K562 (cell line): ENCODE results near the gene PSD4. TPM values are rescaled to one million over a fixed set of nuclear protein-coding genes. Genes with fewer than 3 reads are reported as not detected.

Experiments
- ATAC-seq: fragments of 200-7000 bp; cut with Tn5 transposase; 3 replicates; pipeline ENCODE4 v1.9.1; 2020; ENCODE audit warnings: moderate library complexity
- BruUV-seq: library from RNA; stranded (reverse); fragments of 400-500 nt; replicated peaks from 2 replicates; lab custom pipeline; 2021; lab: Mats Ljungman, UMichigan
- CTCF ChIA-PET: fragments of 300-600 bp; formaldehyde crosslinking; extraction: SDS; loops from one replicate; lab custom pipeline; 2021; ENCODE audit warnings: low intra/inter-chr PET ratio; lab: Yijun Ruan, JAX
- POLR2A ChIA-PET: fragments of 300-600, 350-650 bp; sonication (Branson Sonifier 250); formaldehyde crosslinking; extraction: SDS; loops from one replicate; lab custom pipeline; 2021; ENCODE audit warnings: antibody characterized with exemption, inconsistent platforms; lab: Yijun Ruan, JAX
- DNase-seq, 4 experiments: peaks; one replicate each; pipeline versions ENCODE4 v3.0.0 to v3.0.0-alpha.2; 2011 to 2018; ENCODE audit warnings: low spot score in 3 of 4, mixed read lengths in 3 of 4; ENCODE audit errors: extremely low read depth in 1 of 4
- FAIRE-seq: peaks from 2 replicates; lab custom pipeline; 2011; peaks lifted over from hg19 to GRCh38; lab: Jason Lieb, UNC
- H2AFZ ChIP-seq: 2 replicates; pipeline ENCODE4 v1.6.0; 2011; ENCODE audit warnings: low read depth, low read length, control low read depth, inconsistent platforms
- H3K27ac ChIP-seq: fragments of 200-600 bp; 3 replicates; pipeline ENCODE4 v1.8.0; 2011; ENCODE audit warnings: low read depth, mild to moderate bottlenecking, control low read depth, inconsistent platforms, low read length, moderate library complexity, mixed read lengths; ENCODE audit errors: extremely low read depth
- H3K27me3 ChIP-seq, 2 experiments: fragments of 300-600 bp in 1 of 2; 2 replicates in 1 of 2; 3 replicates in 1 of 2; pipeline versions ENCODE4 v1.6.0 to v1.8.0; 2011; ENCODE audit warnings: inconsistent platforms in 2 of 2, low read length in 2 of 2, mild to moderate bottlenecking in 1 of 2, mixed read lengths in 1 of 2, moderate library complexity in 1 of 2; ENCODE audit not compliant: control insufficient read depth in 2 of 2, insufficient read depth in 2 of 2
- H3K36me3 ChIP-seq: fragments of 300-600 bp; 3 replicates; pipeline ENCODE4 v1.8.0; 2011; ENCODE audit warnings: mild to moderate bottlenecking, low read length, inconsistent platforms; ENCODE audit not compliant: control insufficient read depth, insufficient read depth
- H3K4me1 ChIP-seq, 2 experiments: fragments of 200-600 bp in 1 of 2; replicated peaks in 1 of 2; 2 replicates in 1 of 2; 3 replicates in 1 of 2; pipeline versions ENCODE4 v1.5.1 to v1.8.0; 2011; ENCODE audit warnings: inconsistent platforms in 2 of 2, low read length in 2 of 2, mild to moderate bottlenecking in 1 of 2, mixed read lengths in 1 of 2, moderate library complexity in 1 of 2; ENCODE audit not compliant: control insufficient read depth in 2 of 2, insufficient read depth in 2 of 2
- H3K4me2 ChIP-seq: 2 replicates; pipeline ENCODE4 v1.6.1; 2011; ENCODE audit warnings: low read length, control low read depth, inconsistent platforms, mixed read lengths; ENCODE audit not compliant: insufficient read depth
- H3K4me3 ChIP-seq: fragments of 200-600 bp; sonication (generic), shearing (Covaris generic); 2 replicates; pipeline ENCODE4 v1.5.1; 2016; ENCODE audit warnings: control low read depth, inconsistent platforms
- H3K79me2 ChIP-seq: fragments of 200-600 bp; 3 replicates; pipeline ENCODE4 v1.8.0; 2011; ENCODE audit warnings: low read length, inconsistent platforms; ENCODE audit not compliant: control insufficient read depth, insufficient read depth
- H3K9ac ChIP-seq, 2 experiments: 2 replicates each; pipeline versions ENCODE4 v1.6.0 to v1.6.1; 2011; ENCODE audit warnings: low read depth in 2 of 2, low read length in 2 of 2, control low read depth in 1 of 2, inconsistent platforms in 1 of 2, mild to moderate bottlenecking in 1 of 2, mixed read lengths in 1 of 2; ENCODE audit not compliant: insufficient read depth in 1 of 2
- H3K9me1 ChIP-seq: one replicate; pipeline ENCODE4 v1.6.0; 2011; ENCODE audit warnings: inconsistent platforms, mild to moderate bottlenecking, low read length, moderate library complexity; ENCODE audit not compliant: control insufficient read depth, insufficient read depth
- H3K9me3 ChIP-seq: replicated peaks from 2 replicates; pipeline ENCODE4 v1.5.1; 2011; ENCODE audit warnings: low read depth, low read length, inconsistent platforms; ENCODE audit not compliant: control insufficient read depth, insufficient read depth
- H4K20me1 ChIP-seq: replicated peaks from 2 replicates; pipeline ENCODE4 v1.6.1; 2011; ENCODE audit warnings: low read length, inconsistent platforms, mixed read lengths; ENCODE audit not compliant: control insufficient read depth, insufficient read depth
- C11orf30 ChIP-seq: fragments of 450-650 bp; IDR thresholded peaks from 2 replicates; pipeline ENCODE4 v1.6.1; 2016; ENCODE audit warnings: low read depth, mild to moderate bottlenecking
- CTCFL ChIP-seq: IDR thresholded peaks from 2 replicates; pipeline ENCODE4 v1.6.1; 2011; ENCODE audit warnings: borderline replicate concordance, low read depth, mild to moderate bottlenecking, moderate library complexity, low read length; ENCODE audit not compliant: insufficient read depth, poor library complexity, severe bottlenecking
- ETV6 ChIP-seq, 3 experiments: fragments of 150-350 bp in 1 of 3; sonication (generic) in 1 of 3; formaldehyde crosslinking in 1 of 3; IDR thresholded peaks; 2 replicates each; pipeline versions ENCODE4 v1.6.1 to v1.8.0; 2014 to 2022; ENCODE audit warnings: borderline replicate concordance in 2 of 3, low read depth in 2 of 3, antibody characterized with exemption in 1 of 3, low read length in 1 of 3, mild to moderate bottlenecking in 1 of 3, missing genetic modification reagents in 1 of 3
- KDM2B ChIP-seq: fragments of 250-450 bp; sonication (Bioruptor Pico); IDR thresholded peaks from 2 replicates; pipeline ENCODE4 v1.8.0; 2021; ENCODE audit warnings: mild to moderate bottlenecking, moderate library complexity
- MEIS2 ChIP-seq: fragments of 450-650 bp; IDR thresholded peaks from 2 replicates; pipeline ENCODE4 v1.6.1; 2014; ENCODE audit warnings: mild to moderate bottlenecking; ENCODE audit not compliant: partially characterized antibody
- PURB ChIP-seq: sonication (generic); formaldehyde crosslinking; IDR thresholded peaks from 2 replicates; pipeline ENCODE4 v1.9.0; 2021; ENCODE audit warnings: low read depth, mild to moderate bottlenecking, missing genetic modification reagents
- ZKSCAN8 ChIP-seq: fragments of 200-800 bp; sonication (Bioruptor generic); IDR thresholded peaks from 2 replicates; pipeline ENCODE4 v1.6.1; 2016; ENCODE audit warnings: missing genetic modification characterization, missing compliant biosample characterization
- ZZZ3 ChIP-seq: fragments of 450-650 bp; IDR thresholded peaks from 2 replicates; pipeline ENCODE4 v1.6.1; 2016; ENCODE audit warnings: antibody characterized with exemption, mild to moderate bottlenecking, moderate library complexity
- in situ Hi-C: fragments of 300-500 bp; cut with MboI; formaldehyde crosslinking; loops from 4 replicates; pipeline ENCODE4 v1.15.0; 2018; ENCODE audit warnings: inconsistent platforms, mixed read lengths
- intact Hi-C: fragments of 100-400 bp; cut with micrococcal nuclease; formaldehyde crosslinking; loops from 2 replicates; pipeline ENCODE4 v1.14.2; 2022
- polyA plus RNA-seq, 8 experiments: library from polyadenylated mRNA; depleted of rRNA in 4 of 8; stranded (reverse) in 5 of 8; unstranded in 3 of 8; fragments of >200 nt; fragmentation: Nextera tagmentation in 2 of 8; fragmentation: Illumina TruSeq in 1 of 8; extraction: Ambion mirVana in 2 of 8; extraction: Trizol in 1 of 8; gene quantifications; 2 replicates each; pipeline versions ENCODE4 v1.2.1 to v1.2.3, GENCODE V29; 2011 to 2014; ENCODE audit warnings: inconsistent platforms in 1 of 8, missing spikeins in 1 of 8
- total RNA-seq, 7 experiments: library from RNA; depleted of rRNA in 6 of 7; stranded (reverse); fragments of >200 nt in 6 of 7; fragmentation: Illumina TruSeq in 2 of 7; extraction: Trizol in 2 of 7; gene quantifications; 2 replicates each; pipeline versions ENCODE4 v1.2.1 to v1.2.3, GENCODE V29; 2011 to 2021; ENCODE audit warnings: low replicate concordance in 1 of 7
- TF ChIP-seq, protein P1 (sequence below), 3 experiments: fragments of 200-800 bp in 1 of 3; sonication (Bioruptor generic) in 1 of 3; sonication (generic) in 1 of 3; formaldehyde crosslinking in 1 of 3; IDR thresholded peaks; 2 replicates each; pipeline versions ENCODE4 v1.6.1 to v1.8.0; 2016 to 2022; ENCODE audit warnings: mild to moderate bottlenecking in 2 of 3, missing compliant biosample characterization in 2 of 3, missing genetic modification characterization in 2 of 3, missing genetic modification reagents in 1 of 3
- TF ChIP-seq, protein P2 (sequence below), 2 experiments: IDR thresholded peaks; 2 replicates each; pipeline ENCODE4 v1.6.1; 2012; ENCODE audit warnings: improper control_type of control experiment in 2 of 2, low read depth in 2 of 2, low read length in 2 of 2, borderline replicate concordance in 1 of 2
- TF ChIP-seq, protein P3 (sequence below): IDR thresholded peaks from 3 replicates; pipeline ENCODE4 v1.6.1; 2011; ENCODE audit warnings: borderline replicate concordance, mild to moderate bottlenecking; ENCODE audit not compliant: insufficient read length, insufficient read depth
- TF ChIP-seq, protein P4 (sequence below): fragments of 250-450 bp; sonication (Bioruptor Pico); IDR thresholded peaks from 2 replicates; pipeline ENCODE4 v1.6.1; 2021; ENCODE audit warnings: mild to moderate bottlenecking

Gene PSD4
- total and polyA plus RNA-seq, 9 of the 15 experiments (the other 6 are each of a cell fraction or from before 2014, with no cell fraction given) = 0.46 to 54.0 (median 20.8) TPM

GRCh38 chr2:113162869-113163268 lies 10.9 kb upstream of the PSD4 start:
- ATAC-seq = no peak
- Histone ChIP-seq H3K27ac (no peak overlapping the region), H3K4me3 (no peak overlapping the region), H4K20me1 (no peaks in the 10 kb centered on the region), H3K9me1 (no peaks in the 10 kb centered on the region), H3K9ac (no peak overlapping the region), H2AFZ (peak overlapping the region; percentile 13; the same call in 1 of the 2 replicates), H3K4me1 (peaks cover 16 to 20% of the 10 kb centered on the region in 2 experiments), H3K4me2 (no peak overlapping the region), H3K9me3 (no peaks in the 10 kb centered on the region), H3K36me3 (no peaks in the 10 kb centered on the region), H3K27me3 (no peaks in the 10 kb centered on the region), H3K79me2 (no peaks in the 10 kb centered on the region)
- CTCF ChIA-PET = no interaction called here
- in situ Hi-C loops (no loop called here), intact Hi-C loops (no loop called here)
- POLR2A ChIA-PET = interaction anchor here (0.6 to 4.7 kb wide), 2 partner anchors 12 to 56 kb away, joined by 3 to 32 read pairs; partner anchors contain the start of gene PSD4
- no peak for FAIRE-seq
- BruUV-seq = no TSS peak
- DNase-seq = no peak
- no peak for TF ChIP-seq C11orf30
- TF ChIP-seq, protein P1, sequence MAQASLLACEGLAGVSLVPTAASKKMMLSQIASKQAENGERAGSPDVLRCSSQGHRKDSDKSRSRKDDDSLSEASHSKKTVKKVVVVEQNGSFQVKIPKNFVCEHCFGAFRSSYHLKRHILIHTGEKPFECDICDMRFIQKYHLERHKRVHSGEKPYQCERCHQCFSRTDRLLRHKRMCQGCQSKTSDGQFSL (CRISPR knock-in tag; IDR thresholded peaks at IDR 0.05) = no peak
- TF ChIP-seq, protein P1 (tag; IDR thresholded peaks at IDR 0.05) = no peak
- TF ChIP-seq, protein P2, sequence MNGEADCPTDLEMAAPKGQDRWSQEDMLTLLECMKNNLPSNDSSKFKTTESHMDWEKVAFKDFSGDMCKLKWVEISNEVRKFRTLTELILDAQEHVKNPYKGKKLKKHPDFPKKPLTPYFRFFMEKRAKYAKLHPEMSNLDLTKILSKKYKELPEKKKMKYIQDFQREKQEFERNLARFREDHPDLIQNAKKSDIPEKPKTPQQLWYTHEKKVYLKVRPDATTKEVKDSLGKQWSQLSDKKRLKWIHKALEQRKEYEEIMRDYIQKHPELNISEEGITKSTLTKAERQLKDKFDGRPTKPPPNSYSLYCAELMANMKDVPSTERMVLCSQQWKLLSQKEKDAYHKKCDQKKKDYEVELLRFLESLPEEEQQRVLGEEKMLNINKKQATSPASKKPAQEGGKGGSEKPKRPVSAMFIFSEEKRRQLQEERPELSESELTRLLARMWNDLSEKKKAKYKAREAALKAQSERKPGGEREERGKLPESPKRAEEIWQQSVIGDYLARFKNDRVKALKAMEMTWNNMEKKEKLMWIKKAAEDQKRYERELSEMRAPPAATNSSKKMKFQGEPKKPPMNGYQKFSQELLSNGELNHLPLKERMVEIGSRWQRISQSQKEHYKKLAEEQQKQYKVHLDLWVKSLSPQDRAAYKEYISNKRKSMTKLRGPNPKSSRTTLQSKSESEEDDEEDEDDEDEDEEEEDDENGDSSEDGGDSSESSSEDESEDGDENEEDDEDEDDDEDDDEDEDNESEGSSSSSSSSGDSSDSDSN (IDR thresholded peaks at IDR 0.05; ENCODE audit: borderline replicate concordance in 1 of 2, low read depth in 2 of 2, low read length in 2 of 2) = no peak
- no peak for TF ChIP-seq PURB
- TF ChIP-seq ZZZ3 = no peak
- no peak for TF ChIP-seq KDM2B (CRISPR knock-in tag)
- TF ChIP-seq, protein P3, sequence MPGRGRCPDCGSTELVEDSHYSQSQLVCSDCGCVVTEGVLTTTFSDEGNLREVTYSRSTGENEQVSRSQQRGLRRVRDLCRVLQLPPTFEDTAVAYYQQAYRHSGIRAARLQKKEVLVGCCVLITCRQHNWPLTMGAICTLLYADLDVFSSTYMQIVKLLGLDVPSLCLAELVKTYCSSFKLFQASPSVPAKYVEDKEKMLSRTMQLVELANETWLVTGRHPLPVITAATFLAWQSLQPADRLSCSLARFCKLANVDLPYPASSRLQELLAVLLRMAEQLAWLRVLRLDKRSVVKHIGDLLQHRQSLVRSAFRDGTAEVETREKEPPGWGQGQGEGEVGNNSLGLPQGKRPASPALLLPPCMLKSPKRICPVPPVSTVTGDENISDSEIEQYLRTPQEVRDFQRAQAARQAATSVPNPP = no peak
- TF ChIP-seq, protein P4, sequence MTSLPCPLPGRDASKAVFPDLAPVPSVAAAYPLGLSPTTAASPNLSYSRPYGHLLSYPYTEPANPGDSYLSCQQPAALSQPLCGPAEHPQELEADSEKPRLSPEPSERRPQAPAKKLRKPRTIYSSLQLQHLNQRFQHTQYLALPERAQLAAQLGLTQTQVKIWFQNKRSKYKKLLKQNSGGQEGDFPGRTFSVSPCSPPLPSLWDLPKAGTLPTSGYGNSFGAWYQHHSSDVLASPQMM (CRISPR knock-in tag) = no peak
- no peak for TF ChIP-seq MEIS2
- no peak for TF ChIP-seq CTCFL
- TF ChIP-seq ETV6 (IDR thresholded peaks at IDR 0.05; ENCODE audit: borderline replicate concordance in 1 of 2, low read depth in 2 of 2, low read length in 1 of 2) = no peak
- TF ChIP-seq ETV6 (CRISPR knock-in tag; IDR thresholded peaks at IDR 0.05; ENCODE audit: borderline replicate concordance) = no peak
- TF ChIP-seq ZKSCAN8 (CRISPR knock-in tag) = no peak
